Breast epithelium (tissue), 3 donors: ENCODE data around the gene NOA1.

Source experiments
- POLR2A ChIP-seq: fragments of 450-650 bp; IDR thresholded peaks from one replicate; pipeline ENCODE4 v1.6.1; 2016; ENCODE audit warnings: antibody characterized with exemption, mild to moderate bottlenecking, moderate library complexity
- POLR2AphosphoS5 ChIP-seq, 3 donors: sonication (generic); formaldehyde crosslinking; IDR thresholded peaks; one replicate each; pipeline ENCODE4 v1.6.1; 2017; ENCODE audit warnings: antibody characterized with exemption in 3 of 3
- TF ChIP-seq, protein P1 (sequence below), 3 donors: fragments of 450-650 bp; IDR thresholded peaks; one replicate each; pipeline ENCODE4 v1.5.1; 2016 to 2017; ENCODE audit warnings: antibody characterized with exemption in 3 of 3, mild to moderate bottlenecking in 3 of 3, moderate library complexity in 3 of 3

DNA sequence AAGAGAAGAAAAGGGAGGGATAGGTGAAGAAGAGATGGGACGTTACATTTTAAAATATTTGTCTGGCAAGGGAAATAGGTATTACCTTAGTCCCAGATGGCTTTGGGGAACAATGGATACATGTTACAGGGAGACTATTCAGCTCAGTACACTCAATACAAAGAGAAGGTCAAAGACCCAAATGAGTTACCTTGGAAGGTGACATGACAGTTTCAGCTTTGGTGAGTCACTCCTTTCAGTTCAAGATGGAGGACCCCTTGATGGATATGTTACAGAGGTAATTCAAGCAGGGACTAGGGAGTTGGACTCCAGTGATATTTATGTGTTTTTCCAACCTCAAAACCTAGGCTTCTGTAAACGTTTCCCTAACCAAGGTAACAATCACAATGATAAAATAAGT, 5.0 kb downstream of the NOA1 start:
- TF ChIP-seq, protein P1, sequence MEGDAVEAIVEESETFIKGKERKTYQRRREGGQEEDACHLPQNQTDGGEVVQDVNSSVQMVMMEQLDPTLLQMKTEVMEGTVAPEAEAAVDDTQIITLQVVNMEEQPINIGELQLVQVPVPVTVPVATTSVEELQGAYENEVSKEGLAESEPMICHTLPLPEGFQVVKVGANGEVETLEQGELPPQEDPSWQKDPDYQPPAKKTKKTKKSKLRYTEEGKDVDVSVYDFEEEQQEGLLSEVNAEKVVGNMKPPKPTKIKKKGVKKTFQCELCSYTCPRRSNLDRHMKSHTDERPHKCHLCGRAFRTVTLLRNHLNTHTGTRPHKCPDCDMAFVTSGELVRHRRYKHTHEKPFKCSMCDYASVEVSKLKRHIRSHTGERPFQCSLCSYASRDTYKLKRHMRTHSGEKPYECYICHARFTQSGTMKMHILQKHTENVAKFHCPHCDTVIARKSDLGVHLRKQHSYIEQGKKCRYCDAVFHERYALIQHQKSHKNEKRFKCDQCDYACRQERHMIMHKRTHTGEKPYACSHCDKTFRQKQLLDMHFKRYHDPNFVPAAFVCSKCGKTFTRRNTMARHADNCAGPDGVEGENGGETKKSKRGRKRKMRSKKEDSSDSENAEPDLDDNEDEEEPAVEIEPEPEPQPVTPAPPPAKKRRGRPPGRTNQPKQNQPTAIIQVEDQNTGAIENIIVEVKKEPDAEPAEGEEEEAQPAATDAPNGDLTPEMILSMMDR (IDR thresholded peaks at IDR 0.05): no peak
- no peak for TF ChIP-seq POLR2A
- TF ChIP-seq POLR2AphosphoS5 (IDR thresholded peaks at IDR 0.05): no peak
